GM13976 (cell line): ENCODE measurements around the gene ABLIM3.

Source experiments
- DNase-seq: peaks from one replicate; pipeline ENCODE4 v3.0.0; 2012; ENCODE audit warnings: low spot score
- CTCF ChIP-seq: IDR thresholded peaks from 2 replicates; pipeline ENCODE4 v1.5.1; 2012; ENCODE audit warnings: borderline replicate concordance, mild to moderate bottlenecking; ENCODE audit not compliant: insufficient read depth; ENCODE audit errors: extremely low read depth, missing control alignments, control extremely low read depth
- in situ Hi-C: fragments of 300-500 bp; cut with MboI; formaldehyde crosslinking; loops from one replicate; pipeline ENCODE4 v1.12.0; 2022; ENCODE audit warnings: low sequenced_read_pairs, mixed read lengths, inconsistent platforms; ENCODE audit not compliant: unreplicated experiment

Gene ABLIM3

GRCh38 chr5:149301744-149302380 is 160.6 kb downstream of the ABLIM3 start:
- DNase-seq: no peak
- in situ Hi-C loops: no loop called here
- TF ChIP-seq CTCF: no peak

GRCh38 chr5:149302641-149303040 is 161.3 kb downstream of the ABLIM3 start:
- in situ Hi-C loops: no loop called here
- no peak for TF ChIP-seq CTCF
- no peak for DNase-seq

- no peak for TF ChIP-seq CTCF
- DNase-seq: no peak
- in situ Hi-C loops: no loop called here
Observed at GRCh38 chr5:149303210-149303609, 161.9 kb downstream of the ABLIM3 start.

- DNase-seq: no peak
- in situ Hi-C loops: no loop called here
- no peak for TF ChIP-seq CTCF
Observed at GRCh38 chr5:149304195-149305078, 163.1 kb downstream of the ABLIM3 start.

- TF ChIP-seq CTCF: no peak
- in situ Hi-C loops: no loop called here
- DNase-seq: no peak
Observed at GRCh38 chr5:149309354-149309753, 168.1 kb downstream of the ABLIM3 start.
